Measurements from ENCODE around the gene C13orf46. TPM values are rescaled to one million over a fixed set of nuclear protein-coding genes. Genes with fewer than 3 reads are reported as not detected.

The C13orf46 gene
- polyA plus RNA-seq, 1 experiment: 0.65 TPM

GRCh38 chr13:114013952-114014629, 40.2 kb upstream of the C13orf46 start:
- H3K36me3 ChIP-seq (ENCODE audit: control insufficient read depth, insufficient read depth, low read length): peaks cover 55% of the 10 kb centered on the region
- no peak overlapping the region for H3K4me3 ChIP-seq (ENCODE audit: low read depth, low read length)
- POLR2A ChIA-PET: no interaction called here
- no peaks in the 10 kb centered on the region for H3K27me3 ChIP-seq (ENCODE audit: control insufficient read depth, insufficient read depth, low read length)
- DNase-seq (ENCODE audit: low read depth): no peak
- CTCF ChIA-PET: no interaction called here
- no peak for TF ChIP-seq CTCF (IDR thresholded peaks at IDR 0.05; ENCODE audit: insufficient read depth, low read depth, low read length)

DNA sequence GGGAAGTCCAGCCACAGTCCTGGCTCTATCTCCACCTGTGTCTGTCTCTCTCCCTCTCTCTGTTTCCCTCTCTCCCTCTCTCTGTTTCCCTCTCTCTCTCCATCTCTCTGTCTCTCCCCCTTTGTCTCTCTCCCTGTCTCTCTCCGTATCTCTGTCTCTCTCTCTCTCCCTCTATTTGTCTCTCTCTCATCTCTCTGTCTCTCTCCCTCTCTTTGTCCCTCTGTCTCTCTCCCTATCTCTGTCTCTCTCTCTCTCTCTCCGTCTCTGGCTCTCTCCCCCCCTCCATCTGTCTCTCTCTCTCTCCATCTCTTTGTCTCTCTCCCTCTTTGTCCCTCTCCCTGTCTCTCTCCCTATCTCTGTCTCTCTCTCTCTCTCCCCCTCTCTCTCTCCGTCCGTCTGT, 39.5 kb upstream of the C13orf46 start:
- peaks cover 55% of the 10 kb centered on the region for H3K36me3 ChIP-seq (ENCODE audit: control insufficient read depth, insufficient read depth, low read length)
- TF ChIP-seq CTCF (IDR thresholded peaks at IDR 0.05; ENCODE audit: insufficient read depth, low read depth, low read length): no peak
- DNase-seq (ENCODE audit: low read depth): no peak
- ChIA-PET CTCF (no interaction called here), POLR2A (no interaction called here)
- H3K27me3 ChIP-seq (ENCODE audit: control insufficient read depth, insufficient read depth, low read length): no peaks in the 10 kb centered on the region
- no peak overlapping the region for H3K4me3 ChIP-seq (ENCODE audit: low read depth, low read length)

DNA sequence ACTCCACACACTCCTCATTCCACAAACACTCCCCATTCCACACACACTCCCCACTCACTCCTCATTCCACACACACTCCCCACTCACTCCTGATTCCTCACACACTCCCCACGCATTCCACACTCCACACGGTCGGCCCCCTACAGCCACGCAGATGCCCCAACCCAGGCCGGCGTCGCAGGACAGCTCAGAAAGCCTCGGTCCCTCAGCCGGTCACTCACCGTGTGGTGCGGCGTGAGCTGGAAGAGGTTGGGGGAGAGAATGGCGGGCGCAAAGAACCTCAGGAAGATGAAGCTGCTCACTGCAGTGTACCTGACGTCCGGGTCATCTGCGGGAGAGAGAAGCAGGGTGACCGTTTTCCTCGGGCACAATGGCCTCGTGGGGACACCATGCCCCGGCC, 39.0 kb upstream of the C13orf46 start:
- DNase-seq (ENCODE audit: low read depth): no peak
- Histone ChIP-seq H3K27me3 (ENCODE audit: control insufficient read depth, insufficient read depth, low read length) (no peaks in the 10 kb centered on the region), H3K36me3 (ENCODE audit: control insufficient read depth, insufficient read depth, low read length) (peaks cover 51% of the 10 kb centered on the region), H3K4me3 (ENCODE audit: low read depth, low read length) (no peak overlapping the region)
- POLR2A ChIA-PET: no interaction called here
- CTCF ChIA-PET: no interaction called here
- TF ChIP-seq CTCF (IDR thresholded peaks at IDR 0.05; ENCODE audit: insufficient read depth, low read depth, low read length): no peak

DNA sequence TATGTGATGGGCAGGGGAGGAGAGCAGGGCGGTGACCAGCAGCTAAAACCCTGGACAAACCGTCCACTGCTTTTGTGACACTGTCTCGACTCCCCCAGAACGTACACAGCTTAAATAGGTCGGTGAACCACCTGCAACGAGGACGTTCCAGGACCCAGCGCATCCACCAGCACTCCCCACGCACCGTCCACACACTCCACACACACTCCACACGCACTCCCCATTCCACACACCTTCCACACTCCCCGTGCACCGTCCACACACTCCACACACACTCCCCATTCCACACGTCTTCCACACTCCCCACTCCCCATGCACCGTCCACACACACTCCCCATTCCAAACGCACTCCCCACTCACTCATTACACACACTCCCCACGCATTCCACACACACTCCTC, 38.3 kb upstream of the C13orf46 start:
- ChIA-PET CTCF (no interaction called here), POLR2A (no interaction called here)
- Histone ChIP-seq H3K4me3 (ENCODE audit: low read depth, low read length) (no peak overlapping the region), H3K27me3 (ENCODE audit: control insufficient read depth, insufficient read depth, low read length) (no peaks in the 10 kb centered on the region), H3K36me3 (ENCODE audit: control insufficient read depth, insufficient read depth, low read length) (peaks cover 45% of the 10 kb centered on the region)
- TF ChIP-seq CTCF (IDR thresholded peaks at IDR 0.05; ENCODE audit: insufficient read depth, low read depth, low read length): no peak
- no peak for DNase-seq (ENCODE audit: low read depth)

DNA sequence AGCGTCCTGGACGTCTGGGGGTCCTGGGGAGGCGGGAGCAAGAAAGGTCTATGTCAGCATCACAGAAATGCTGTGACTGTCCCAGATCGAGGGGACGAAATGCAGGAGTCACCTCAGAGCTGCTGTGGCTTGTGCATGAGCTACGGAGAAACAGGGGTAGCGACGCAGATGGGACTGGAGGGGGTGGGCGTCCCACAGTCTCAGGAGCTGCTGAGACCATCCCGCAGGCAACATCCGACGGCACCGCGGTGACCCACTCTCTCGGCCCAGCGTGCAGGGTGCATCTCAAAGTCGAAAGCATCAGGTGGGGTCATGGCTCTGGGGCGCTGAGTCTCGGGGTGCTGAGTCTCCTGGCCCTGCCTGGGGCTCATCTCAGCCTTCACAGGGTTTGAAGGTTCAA, 37.4 kb upstream of the C13orf46 start:
- POLR2A ChIA-PET: no interaction called here
- Histone ChIP-seq H3K4me3 (ENCODE audit: low read depth, low read length) (no peak overlapping the region), H3K27me3 (ENCODE audit: control insufficient read depth, insufficient read depth, low read length) (no peaks in the 10 kb centered on the region), H3K36me3 (ENCODE audit: control insufficient read depth, insufficient read depth, low read length) (peaks cover 37% of the 10 kb centered on the region)
- no peak for DNase-seq (ENCODE audit: low read depth)
- no peak for TF ChIP-seq CTCF (IDR thresholded peaks at IDR 0.05; ENCODE audit: insufficient read depth, low read depth, low read length)
- CTCF ChIA-PET: no interaction called here
